GM12874 (cell line): Measurements from ENCODE around the gene TGFB1I1.

Experiments
- CTCF ChIP-seq: IDR thresholded peaks from 2 replicates; pipeline ENCODE4 v1.5.1; 2011; ENCODE audit warnings: low read depth, mild to moderate bottlenecking, control low read depth, low read length, moderate library complexity; ENCODE audit not compliant: insufficient read depth

TGFB1I1 gene

DNA sequence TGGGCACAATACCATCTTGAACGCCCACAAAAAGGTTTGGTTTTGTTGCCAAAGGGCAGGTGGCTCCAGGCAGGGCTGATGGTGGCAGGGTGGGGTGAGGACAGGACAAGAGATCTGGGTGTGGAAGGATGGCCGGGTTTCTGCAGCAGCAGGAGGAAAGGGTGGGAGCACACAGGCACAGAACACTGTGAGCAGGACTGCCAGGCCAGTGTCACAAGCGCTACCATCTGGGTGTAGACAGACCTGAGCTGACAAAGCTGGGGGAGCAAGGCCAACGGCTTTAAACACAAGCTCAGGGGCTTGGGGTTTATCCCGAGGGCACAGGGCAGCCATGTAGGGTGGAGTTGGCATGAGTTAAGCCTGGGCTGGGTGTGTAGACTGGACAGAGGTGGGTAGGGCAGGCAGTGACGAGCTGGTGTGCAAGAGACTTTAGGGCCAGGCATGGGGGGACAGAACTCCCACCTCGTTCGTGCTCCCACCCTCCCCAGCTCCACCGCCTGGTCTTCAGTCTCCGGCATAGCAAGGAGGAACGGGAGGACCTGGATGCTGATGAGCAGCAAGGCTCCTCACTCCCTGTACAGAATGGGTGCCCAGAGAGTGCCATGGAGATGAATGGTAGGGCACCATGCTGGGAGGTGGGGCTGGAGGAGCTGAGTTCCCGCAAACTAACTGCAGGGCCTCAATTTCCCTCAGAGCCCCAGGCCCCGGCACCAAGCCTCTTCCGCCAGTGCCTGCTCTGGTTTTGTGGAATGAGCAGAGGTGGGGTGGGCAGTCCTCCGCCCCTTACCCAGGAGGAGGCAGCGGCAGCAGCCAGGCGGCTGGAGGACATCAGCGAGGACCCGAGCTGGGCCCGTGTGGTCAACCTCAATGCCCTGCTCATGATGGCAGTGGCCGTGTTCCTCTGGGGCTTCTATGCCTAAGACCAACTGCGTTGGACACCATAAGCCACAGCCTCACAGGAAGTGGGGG is 17.9 kb downstream of the TGFB1I1 start:
- no peak for TF ChIP-seq CTCF

DNA sequence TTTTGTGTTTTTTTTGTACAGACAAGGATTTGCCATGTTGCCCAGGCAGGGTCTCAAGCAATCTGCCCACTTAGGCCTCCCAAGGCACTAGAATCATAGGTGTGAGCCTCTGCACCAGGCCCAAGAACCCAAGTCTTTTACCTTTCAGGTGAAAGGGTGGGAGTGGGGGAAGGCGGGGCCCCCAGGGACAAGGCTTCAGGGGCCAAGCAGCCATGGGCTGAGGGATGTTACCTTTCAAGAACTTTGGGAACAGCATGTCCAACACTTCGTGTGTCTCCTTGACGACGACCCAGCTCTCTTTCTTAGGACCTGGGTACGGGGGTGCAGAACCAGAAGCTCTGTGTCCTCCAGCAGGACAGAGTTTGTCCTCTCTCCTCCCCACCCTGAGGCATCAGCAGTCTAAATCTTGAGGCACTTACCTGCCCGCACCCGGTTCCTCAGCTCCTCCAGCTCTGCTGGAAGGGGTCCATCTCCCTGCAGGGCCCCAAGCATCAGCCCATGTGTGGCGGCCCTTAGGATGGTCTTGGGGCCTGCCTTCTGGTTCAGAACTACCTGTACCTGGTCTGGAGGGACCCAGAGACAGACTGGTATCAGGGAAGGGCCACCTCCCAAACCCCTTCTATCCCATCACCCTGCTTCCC is 19.9 kb downstream of the TGFB1I1 start:
- no peak for TF ChIP-seq CTCF

GRCh38 chr16:31493506-31494125 is 21.7 kb downstream of the TGFB1I1 start:
- no peak for TF ChIP-seq CTCF

DNA sequence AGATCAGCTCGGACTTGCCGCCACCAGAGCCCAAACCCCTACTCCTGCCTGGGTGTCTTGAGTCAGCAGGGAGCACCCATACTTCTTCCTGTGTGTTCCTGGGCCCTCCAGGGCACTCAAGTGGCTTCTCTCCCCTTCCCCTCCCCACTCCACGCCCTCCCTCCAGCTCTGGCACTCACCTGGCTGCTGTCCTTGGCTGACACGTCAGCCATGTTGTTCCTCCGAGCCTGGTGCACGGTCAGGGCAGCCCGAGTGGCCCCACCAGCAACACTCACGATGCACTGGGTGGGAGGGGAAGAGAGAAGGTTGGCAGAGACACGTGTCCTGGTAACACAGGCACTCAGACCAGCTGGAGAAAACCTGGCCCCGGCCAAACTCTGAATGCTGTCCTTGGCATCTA is 24.7 kb downstream of the TGFB1I1 start:
- TF ChIP-seq CTCF = no peak

DNA sequence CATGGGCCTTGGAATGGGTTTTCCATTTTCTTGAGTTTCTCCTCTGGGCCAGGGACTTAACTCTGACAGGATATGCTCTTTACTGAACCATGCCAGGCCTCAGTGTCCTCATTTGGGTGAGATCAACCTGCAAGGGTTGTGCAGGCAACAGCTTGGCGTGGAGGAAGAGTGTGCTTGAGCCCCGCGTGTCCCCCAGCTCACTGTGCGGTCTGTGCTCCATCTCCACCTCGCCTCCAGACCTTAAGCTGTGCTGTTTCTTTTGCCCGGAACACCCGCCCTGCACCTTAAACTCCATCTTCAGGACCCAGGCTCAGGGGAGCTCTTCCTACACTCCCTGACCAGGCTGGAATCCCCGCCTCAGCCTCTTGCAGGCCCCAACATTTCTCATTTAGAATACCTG is 26.5 kb downstream of the TGFB1I1 start:
- no peak for TF ChIP-seq CTCF

DNA sequence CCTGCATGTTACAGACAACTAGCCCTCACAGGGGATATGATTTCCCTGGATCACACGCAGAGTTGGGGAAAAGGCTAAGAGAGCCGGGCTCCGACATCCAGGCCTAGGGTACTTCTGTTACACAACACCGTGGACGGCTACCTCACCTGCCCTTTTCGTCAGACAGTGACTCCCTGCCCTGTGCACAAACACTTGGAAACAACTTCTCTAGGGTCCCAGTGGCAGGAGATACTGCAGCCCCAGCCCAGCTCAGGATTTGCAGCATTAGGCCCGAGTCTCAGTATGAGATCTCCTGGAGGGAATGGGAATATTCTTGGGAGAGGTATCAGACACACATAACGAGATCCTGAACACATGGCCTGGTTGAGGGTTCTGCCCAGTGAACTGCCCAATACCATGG is 28.0 kb downstream of the TGFB1I1 start:
- no peak for TF ChIP-seq CTCF
